HepG2 (cell line): ENCODE results near the gene TH. TPM values are rescaled to one million over a fixed set of nuclear protein-coding genes. Genes with fewer than 3 reads are reported as not detected.

Source experiments
- CBFB ChIP-seq: sonication (generic); formaldehyde crosslinking; IDR thresholded peaks from 2 replicates; pipeline ENCODE4 v1.4.0; 2020; ENCODE audit warnings: missing genetic modification reagents
- CENPT ChIP-seq: sonication (generic); formaldehyde crosslinking; IDR thresholded peaks from 2 replicates; pipeline ENCODE4 v1.8.0; 2022; ENCODE audit warnings: low read depth, mild to moderate bottlenecking, moderate library complexity, missing genetic modification reagents
- CSRNP1 ChIP-seq: sonication (generic); formaldehyde crosslinking; IDR thresholded peaks from 2 replicates; pipeline ENCODE4 v1.8.1; 2023; ENCODE audit warnings: mild to moderate bottlenecking, missing genetic modification reagents
- HOXA9 ChIP-seq: sonication (generic); formaldehyde crosslinking; IDR thresholded peaks from 2 replicates; pipeline ENCODE4 v1.8.1; 2022; ENCODE audit warnings: missing genetic modification reagents, mild to moderate bottlenecking, moderate library complexity, borderline replicate concordance
- HOXD1 ChIP-seq: sonication (generic); formaldehyde crosslinking; IDR thresholded peaks from 2 replicates; pipeline ENCODE4 v1.5.0; 2020; ENCODE audit warnings: missing genetic modification reagents
- MED1 ChIP-seq: sonication (generic); formaldehyde crosslinking; IDR thresholded peaks from 2 replicates; pipeline ENCODE4 v1.4.0; 2020; ENCODE audit warnings: missing genetic modification reagents
- NFKB2 ChIP-seq: sonication (generic); formaldehyde crosslinking; IDR thresholded peaks from 2 replicates; pipeline ENCODE4 v1.4.0; 2020; ENCODE audit warnings: missing genetic modification reagents, borderline replicate concordance
- REXO4 ChIP-seq: sonication (generic); formaldehyde crosslinking; IDR thresholded peaks from 2 replicates; pipeline ENCODE4 v1.8.0; 2022; ENCODE audit warnings: missing genetic modification reagents, mild to moderate bottlenecking, borderline replicate concordance
- RFX1 ChIP-seq: fragments of 450-650 bp; IDR thresholded peaks from 2 replicates; pipeline ENCODE4 v1.6.1; 2017
- SAFB2 ChIP-seq: sonication (generic); formaldehyde crosslinking; IDR thresholded peaks from 2 replicates; pipeline ENCODE4 v1.5.1; 2020; ENCODE audit warnings: missing genetic modification reagents, low read depth, mild to moderate bottlenecking, borderline replicate concordance
- ZBTB1 ChIP-seq: sonication (generic); formaldehyde crosslinking; IDR thresholded peaks from 2 replicates; pipeline ENCODE4 v1.4.0; 2020; ENCODE audit warnings: missing genetic modification reagents, borderline replicate concordance
- ZNF337 ChIP-seq: sonication (generic); formaldehyde crosslinking; IDR thresholded peaks from 2 replicates; pipeline ENCODE4 v1.5.1; 2020; ENCODE audit warnings: missing genetic modification reagents, low read depth, mild to moderate bottlenecking, borderline replicate concordance
- ZNF615 ChIP-seq: sonication (generic); formaldehyde crosslinking; IDR thresholded peaks from 2 replicates; pipeline ENCODE4 v1.5.0; 2020; ENCODE audit warnings: mild to moderate bottlenecking, missing genetic modification reagents, borderline replicate concordance
- ZNF724P ChIP-seq: sonication (generic); formaldehyde crosslinking; IDR thresholded peaks from 2 replicates; pipeline ENCODE4 v1.8.0; 2022; ENCODE audit warnings: missing genetic modification reagents, borderline replicate concordance
- ZNF891 ChIP-seq: sonication (generic); formaldehyde crosslinking; IDR thresholded peaks from 2 replicates; pipeline ENCODE4 v1.5.0; 2020; ENCODE audit warnings: mild to moderate bottlenecking, missing genetic modification reagents
- polyA plus RNA-seq, 8 experiments: library from polyadenylated mRNA; depleted of rRNA in 3 of 8; stranded (reverse) in 7 of 8; unstranded in 1 of 8; fragments of >200 nt; fragmentation: Illumina TruSeq in 4 of 8; extraction: Trizol in 4 of 8; gene quantifications; 2 replicates each; pipeline versions ENCODE4 v1.2.1 to v1.2.3, GENCODE V29; 2011 to 2016; ENCODE audit warnings: low read depth in 4 of 8, missing spikeins in 1 of 8, mixed read lengths in 1 of 8; ENCODE audit not compliant: insufficient read depth in 1 of 8
- total RNA-seq, 5 experiments: library from RNA; depleted of rRNA; stranded (reverse); fragments of >200 nt; fragmentation: Illumina TruSeq; extraction: Trizol; gene quantifications; 2 replicates each; pipeline ENCODE4 v1.2.3, GENCODE V29; 2016; ENCODE audit warnings: low read depth in 1 of 5
- TF ChIP-seq, protein P1 (sequence below): sonication (generic); formaldehyde crosslinking; IDR thresholded peaks from one replicate; pipeline ENCODE4 v1.5.1; 2020; ENCODE audit warnings: mild to moderate bottlenecking, missing genetic modification reagents; ENCODE audit errors: not compliant biosample characterization
- TF ChIP-seq, protein P2 (sequence below): IDR thresholded peaks from 2 replicates; pipeline ENCODE4 v1.6.1; 2016; ENCODE audit warnings: low read depth, borderline replicate concordance
- TF ChIP-seq, protein P3 (sequence below): sonication (generic); formaldehyde crosslinking; IDR thresholded peaks from 2 replicates; pipeline ENCODE4 v1.4.0; 2020; ENCODE audit warnings: missing genetic modification reagents

TH gene
- total and polyA plus RNA-seq, 2 of the 13 experiments (the other 11 are each of a cell fraction or from before 2014, with no cell fraction given) = 0.36 TPM; not detected in 1

DNA sequence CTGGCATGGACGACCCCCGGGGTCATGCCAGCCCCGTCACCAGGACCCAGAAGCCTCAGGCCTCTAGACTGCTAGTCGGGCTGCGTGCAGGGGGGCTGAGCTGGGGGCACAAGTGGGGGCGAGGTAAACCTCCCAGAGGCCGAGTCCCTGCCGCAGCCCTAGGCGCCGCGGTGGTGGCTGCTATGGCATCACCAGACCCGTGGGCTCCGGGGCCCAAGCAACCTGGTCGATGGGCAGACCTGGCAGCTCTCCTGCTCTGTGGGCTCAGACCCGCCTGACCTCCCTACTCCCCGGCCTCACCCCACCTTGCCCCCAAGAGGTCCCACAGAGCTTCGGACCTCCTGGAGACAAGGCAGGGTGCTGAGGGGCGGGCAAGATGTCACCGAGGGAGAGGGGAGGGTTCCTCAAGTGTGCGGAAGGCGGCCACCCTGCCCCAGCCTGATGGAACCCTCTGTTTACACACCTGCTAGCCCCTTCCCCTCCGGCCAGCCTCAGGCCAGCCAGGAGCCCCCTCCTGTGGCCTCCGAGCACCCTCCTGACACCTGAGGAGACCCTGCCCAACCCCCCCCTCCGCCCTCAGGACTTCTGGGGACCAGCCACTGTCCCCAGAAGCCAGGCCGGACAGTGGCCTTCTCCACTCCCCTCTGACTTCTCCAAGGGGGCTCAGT is 41.8 kb downstream of the TH start (continued):
- TF ChIP-seq HOXA9 (CRISPR knock-in tag) (no peak; the same call in 1 of the 2 replicates), ZBTB1 (CRISPR knock-in tag) (no peak), RFX1 (no peak), ZNF615 (CRISPR knock-in tag) (peak; percentile 80; the same call in 1 of the 2 replicates), ZNF891 (CRISPR knock-in tag) (peak; percentile 28; the same call in 1 of the 2 replicates), REXO4 (CRISPR knock-in tag) (peak; percentile 82; the same call in 1 of the 2 replicates), HOXD1 (CRISPR knock-in tag) (no peak), ZNF337 (CRISPR knock-in tag) (no peak), SAFB2 (CRISPR knock-in tag) (peak; percentile 55; the same call in 1 of the 2 replicates), MED1 (CRISPR knock-in tag) (peak; percentile 26; the same call in 1 of the 2 replicates), CENPT (CRISPR knock-in tag) (peak; percentile 93), NFKB2 (peak; percentile 75), CBFB (CRISPR knock-in tag) (no peak), ZNF724P (peak; percentile 12; the same call in 1 of the 2 replicates), CSRNP1 (CRISPR knock-in tag) (peak; percentile 97)
- TF ChIP-seq, protein P1, sequence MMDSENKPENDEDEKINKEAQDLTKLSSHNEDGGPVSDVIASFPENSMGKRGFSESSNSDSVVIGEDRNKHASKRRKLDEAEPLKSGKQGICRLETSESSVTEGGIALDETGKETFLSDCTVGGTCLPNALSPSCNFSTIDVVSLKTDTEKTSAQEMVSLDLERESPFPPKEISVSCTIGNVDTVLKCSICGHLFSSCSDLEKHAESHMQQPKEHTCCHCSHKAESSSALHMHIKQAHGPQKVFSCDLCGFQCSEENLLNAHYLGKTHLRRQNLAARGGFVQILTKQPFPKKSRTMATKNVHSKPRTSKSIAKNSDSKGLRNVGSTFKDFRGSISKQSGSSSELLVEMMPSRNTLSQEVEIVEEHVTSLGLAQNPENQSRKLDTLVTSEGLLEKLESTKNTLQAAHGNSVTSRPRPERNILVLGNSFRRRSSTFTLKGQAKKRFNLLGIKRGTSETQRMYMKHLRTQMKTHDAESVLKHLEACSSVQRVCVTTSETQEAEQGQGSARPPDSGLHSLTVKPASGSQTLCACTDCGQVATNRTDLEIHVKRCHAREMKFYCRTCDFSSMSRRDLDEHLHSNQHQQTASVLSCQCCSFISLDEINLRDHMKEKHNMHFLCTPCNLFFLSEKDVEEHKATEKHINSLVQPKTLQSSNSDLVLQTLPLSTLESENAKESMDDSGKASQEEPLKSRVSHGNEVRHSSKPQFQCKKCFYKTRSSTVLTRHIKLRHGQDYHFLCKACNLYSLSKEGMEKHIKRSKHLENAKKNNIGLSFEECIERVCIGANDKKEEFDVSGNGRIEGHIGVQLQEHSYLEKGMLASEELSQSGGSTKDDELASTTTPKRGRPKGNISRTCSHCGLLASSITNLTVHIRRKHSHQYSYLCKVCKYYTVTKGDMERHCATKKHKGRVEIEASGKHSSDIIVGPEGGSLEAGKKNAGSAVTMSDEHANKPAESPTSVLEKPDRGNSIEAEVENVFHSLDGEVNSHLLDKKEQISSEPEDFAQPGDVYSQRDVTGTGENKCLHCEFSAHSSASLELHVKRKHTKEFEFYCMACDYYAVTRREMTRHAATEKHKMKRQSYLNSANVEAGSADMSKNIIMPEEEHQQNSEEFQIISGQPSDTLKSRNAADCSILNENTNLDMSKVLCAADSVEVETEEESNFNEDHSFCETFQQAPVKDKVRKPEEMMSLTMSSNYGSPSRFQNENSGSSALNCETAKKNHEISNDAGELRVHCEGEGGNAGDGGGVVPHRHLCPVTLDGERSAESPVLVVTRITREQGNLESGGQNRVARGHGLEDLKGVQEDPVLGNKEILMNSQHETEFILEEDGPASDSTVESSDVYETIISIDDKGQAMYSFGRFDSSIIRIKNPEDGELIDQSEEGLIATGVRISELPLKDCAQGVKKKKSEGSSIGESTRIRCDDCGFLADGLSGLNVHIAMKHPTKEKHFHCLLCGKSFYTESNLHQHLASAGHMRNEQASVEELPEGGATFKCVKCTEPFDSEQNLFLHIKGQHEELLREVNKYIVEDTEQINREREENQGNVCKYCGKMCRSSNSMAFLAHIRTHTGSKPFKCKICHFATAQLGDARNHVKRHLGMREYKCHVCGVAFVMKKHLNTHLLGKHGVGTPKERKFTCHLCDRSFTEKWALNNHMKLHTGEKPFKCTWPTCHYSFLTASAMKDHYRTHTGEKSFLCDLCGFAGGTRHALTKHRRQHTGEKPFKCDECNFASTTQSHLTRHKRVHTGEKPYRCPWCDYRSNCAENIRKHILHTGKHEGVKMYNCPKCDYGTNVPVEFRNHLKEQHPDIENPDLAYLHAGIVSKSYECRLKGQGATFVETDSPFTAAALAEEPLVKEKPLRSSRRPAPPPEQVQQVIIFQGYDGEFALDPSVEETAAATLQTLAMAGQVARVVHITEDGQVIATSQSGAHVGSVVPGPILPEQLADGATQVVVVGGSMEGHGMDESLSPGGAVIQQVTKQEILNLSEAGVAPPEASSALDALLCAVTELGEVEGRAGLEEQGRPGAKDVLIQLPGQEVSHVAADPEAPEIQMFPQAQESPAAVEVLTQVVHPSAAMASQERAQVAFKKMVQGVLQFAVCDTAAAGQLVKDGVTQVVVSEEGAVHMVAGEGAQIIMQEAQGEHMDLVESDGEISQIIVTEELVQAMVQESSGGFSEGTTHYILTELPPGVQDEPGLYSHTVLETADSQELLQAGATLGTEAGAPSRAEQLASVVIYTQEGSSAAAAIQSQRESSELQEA (CRISPR knock-in tag) = no peak
- TF ChIP-seq, protein P2, sequence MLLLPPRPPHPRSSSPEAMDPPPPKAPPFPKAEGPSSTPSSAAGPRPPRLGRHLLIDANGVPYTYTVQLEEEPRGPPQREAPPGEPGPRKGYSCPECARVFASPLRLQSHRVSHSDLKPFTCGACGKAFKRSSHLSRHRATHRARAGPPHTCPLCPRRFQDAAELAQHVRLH (CRISPR knock-in tag) = no peak
- TF ChIP-seq, protein P3, sequence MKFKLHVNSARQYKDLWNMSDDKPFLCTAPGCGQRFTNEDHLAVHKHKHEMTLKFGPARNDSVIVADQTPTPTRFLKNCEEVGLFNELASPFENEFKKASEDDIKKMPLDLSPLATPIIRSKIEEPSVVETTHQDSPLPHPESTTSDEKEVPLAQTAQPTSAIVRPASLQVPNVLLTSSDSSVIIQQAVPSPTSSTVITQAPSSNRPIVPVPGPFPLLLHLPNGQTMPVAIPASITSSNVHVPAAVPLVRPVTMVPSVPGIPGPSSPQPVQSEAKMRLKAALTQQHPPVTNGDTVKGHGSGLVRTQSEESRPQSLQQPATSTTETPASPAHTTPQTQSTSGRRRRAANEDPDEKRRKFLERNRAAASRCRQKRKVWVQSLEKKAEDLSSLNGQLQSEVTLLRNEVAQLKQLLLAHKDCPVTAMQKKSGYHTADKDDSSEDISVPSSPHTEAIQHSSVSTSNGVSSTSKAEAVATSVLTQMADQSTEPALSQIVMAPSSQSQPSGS = 0 out of 2 replicates have a peak, but pooled peaks have one; percentile 5
